BLaER1 (cell line): ENCODE data around the gene MRPS6.

Experiments
- H3K27ac ChIP-seq: shearing (Covaris generic); formaldehyde crosslinking; 2 replicates; pipeline ENCODE4 v1.8.1; 2022
- H3K27me3 ChIP-seq: shearing (Covaris generic); formaldehyde crosslinking; 2 replicates; pipeline ENCODE4 v1.8.1; 2022
- H3K36me3 ChIP-seq: shearing (Covaris generic); formaldehyde crosslinking; 2 replicates; pipeline ENCODE4 v1.8.1; 2022
- H3K4me1 ChIP-seq: shearing (Covaris generic); formaldehyde crosslinking; 2 replicates; pipeline ENCODE4 v1.8.1; 2022
- H3K4me2 ChIP-seq: shearing (Covaris generic); formaldehyde crosslinking; 2 replicates; pipeline ENCODE4 v1.8.1; 2022
- H3K4me3 ChIP-seq: shearing (Covaris generic); formaldehyde crosslinking; 2 replicates; pipeline ENCODE4 v1.8.1; 2022
- H3K9ac ChIP-seq: shearing (Covaris generic); formaldehyde crosslinking; 2 replicates; pipeline ENCODE4 v1.8.1; 2022
- H3K9me3 ChIP-seq: shearing (Covaris generic); formaldehyde crosslinking; 2 replicates; pipeline ENCODE4 v1.8.1; 2022
- H4K20me1 ChIP-seq: shearing (Covaris generic); formaldehyde crosslinking; 2 replicates; pipeline ENCODE4 v1.8.1; 2022
- Cebpa-rat ChIP-seq: shearing (Covaris generic); IDR thresholded peaks from 2 replicates; pipeline ENCODE4 v1.8.1; 2022

The MRPS6 gene

GRCh38 chr21:34078915-34079314 is 5.5 kb downstream of the MRPS6 start:
- H3K9me3 ChIP-seq = no peaks in the 10 kb centered on the region
- peak overlapping the region; percentile 97 for H3K4me2 ChIP-seq
- H3K36me3 ChIP-seq = peaks cover 26% of the 10 kb centered on the region; the same call in 1 of the 2 replicates
- H3K4me1 ChIP-seq = peaks cover 50% of the 10 kb centered on the region
- no peak overlapping the region for H3K27ac ChIP-seq
- no peak for TF ChIP-seq Cebpa-rat
- H3K27me3 ChIP-seq = no peaks in the 10 kb centered on the region
- H3K4me3 ChIP-seq = no peak overlapping the region
- no peak overlapping the region for H3K9ac ChIP-seq
- H4K20me1 ChIP-seq = peaks cover 83% of the 10 kb centered on the region

GRCh38 chr21:34080710-34081109 is 7.3 kb downstream of the MRPS6 start:
- Histone ChIP-seq H3K36me3 (peaks cover 36% of the 10 kb centered on the region; the same call in 1 of the 2 replicates), H3K4me2 (no peak overlapping the region), H3K9me3 (no peaks in the 10 kb centered on the region; the same call in 1 of the 2 replicates), H3K4me3 (no peak overlapping the region), H3K27ac (no peak overlapping the region), H3K27me3 (no peaks in the 10 kb centered on the region), H3K9ac (no peak overlapping the region), H3K4me1 (peaks cover 36% of the 10 kb centered on the region), H4K20me1 (peaks cover 83% of the 10 kb centered on the region)
- no peak for TF ChIP-seq Cebpa-rat

GRCh38 chr21:34082769-34083168 is 9.4 kb downstream of the MRPS6 start:
- Histone ChIP-seq H4K20me1 (peaks cover 83% of the 10 kb centered on the region), H3K4me1 (peaks cover 15% of the 10 kb centered on the region), H3K4me2 (no peak overlapping the region)

GRCh38 chr21:34083357-34083756 is 10.0 kb downstream of the MRPS6 start:
- Histone ChIP-seq H4K20me1 (peaks cover 83% of the 10 kb centered on the region), H3K4me3 (no peak overlapping the region), H3K4me1 (peaks cover 9% of the 10 kb centered on the region), H3K27me3 (no peaks in the 10 kb centered on the region), H3K9ac (no peak overlapping the region), H3K36me3 (peaks cover 47% of the 10 kb centered on the region; the same call in 1 of the 2 replicates), H3K27ac (no peak overlapping the region), H3K4me2 (no peak overlapping the region), H3K9me3 (no peaks in the 10 kb centered on the region; the same call in 1 of the 2 replicates)
- TF ChIP-seq Cebpa-rat = no peak

More at GRCh38 chr21:34082769-34083168, 9.4 kb downstream of the MRPS6 start:
- Histone ChIP-seq H3K36me3 (peaks cover 47% of the 10 kb centered on the region; the same call in 1 of the 2 replicates), H3K9ac (no peak overlapping the region), H3K4me3 (no peak overlapping the region), H3K9me3 (no peaks in the 10 kb centered on the region; the same call in 1 of the 2 replicates), H3K27me3 (no peaks in the 10 kb centered on the region), H3K27ac (no peak overlapping the region)
- TF ChIP-seq Cebpa-rat = no peak

- Histone ChIP-seq H3K4me2 (no peak overlapping the region), H3K4me1 (no peaks in the 10 kb centered on the region), H3K4me3 (no peak overlapping the region), H3K9me3 (no peaks in the 10 kb centered on the region; the same call in 1 of the 2 replicates), H3K9ac (no peak overlapping the region), H3K27ac (no peak overlapping the region), H3K27me3 (no peaks in the 10 kb centered on the region), H4K20me1 (peaks cover 83% of the 10 kb centered on the region), H3K36me3 (peaks cover 49% of the 10 kb centered on the region; the same call in 1 of the 2 replicates)
- no peak for TF ChIP-seq Cebpa-rat
These were observed 11.8 kb downstream of the MRPS6 start for GRCh38 chr21:34085129-34085528.

GRCh38 chr21:34086887-34087306 is 13.5 kb downstream of the MRPS6 start:
- Histone ChIP-seq H4K20me1 (peaks cover 94% of the 10 kb centered on the region), H3K27me3 (no peaks in the 10 kb centered on the region), H3K4me1 (no peaks in the 10 kb centered on the region), H3K4me3 (no peak overlapping the region), H3K36me3 (peaks cover 49% of the 10 kb centered on the region; the same call in 1 of the 2 replicates), H3K9me3 (no peaks in the 10 kb centered on the region; the same call in 1 of the 2 replicates), H3K9ac (no peak overlapping the region), H3K4me2 (no peak overlapping the region), H3K27ac (no peak overlapping the region)
- TF ChIP-seq Cebpa-rat = no peak

GRCh38 chr21:34088752-34089151 is 15.4 kb downstream of the MRPS6 start:
- H4K20me1 ChIP-seq = peaks cover 99% of the 10 kb centered on the region
- H3K27ac ChIP-seq = no peak overlapping the region
- no peak for TF ChIP-seq Cebpa-rat
- H3K9ac ChIP-seq = no peak overlapping the region
- H3K4me3 ChIP-seq = no peak overlapping the region
- no peaks in the 10 kb centered on the region for H3K4me1 ChIP-seq
- H3K4me2 ChIP-seq = no peak overlapping the region
- H3K9me3 ChIP-seq = no peaks in the 10 kb centered on the region; the same call in 1 of the 2 replicates
- H3K27me3 ChIP-seq = no peaks in the 10 kb centered on the region
- H3K36me3 ChIP-seq = peaks cover 35% of the 10 kb centered on the region; the same call in 1 of the 2 replicates

- peaks cover 40% of the 10 kb centered on the region for H3K36me3 ChIP-seq
- no peak overlapping the region for H3K27ac ChIP-seq
- no peaks in the 10 kb centered on the region for H3K27me3 ChIP-seq
- TF ChIP-seq Cebpa-rat = no peak
- 0 out of 2 replicates have a peak, but pooled peaks cover 6% of the 10 kb centered on the region for H3K9me3 ChIP-seq
- peaks cover 96% of the 10 kb centered on the region for H4K20me1 ChIP-seq
- H3K4me3 ChIP-seq = no peak overlapping the region
- no peak overlapping the region for H3K9ac ChIP-seq
- H3K4me2 ChIP-seq = no peak overlapping the region
- H3K4me1 ChIP-seq = no peaks in the 10 kb centered on the region
These were observed 17.7 kb downstream of the MRPS6 start for GRCh38 chr21:34091032-34091431.

- Histone ChIP-seq H3K4me1 (no peaks in the 10 kb centered on the region), H3K27me3 (no peaks in the 10 kb centered on the region), H3K36me3 (peaks cover 40% of the 10 kb centered on the region), H4K20me1 (peaks cover 96% of the 10 kb centered on the region), H3K4me2 (no peak overlapping the region), H3K4me3 (no peak overlapping the region), H3K9ac (no peak overlapping the region), H3K27ac (no peak overlapping the region), H3K9me3 (0 out of 2 replicates have a peak, but pooled peaks cover 6% of the 10 kb centered on the region)
- TF ChIP-seq Cebpa-rat = no peak
These were observed 18.2 kb downstream of the MRPS6 start for GRCh38 chr21:34091607-34092006.

- 0 out of 2 replicates have a peak, but pooled peaks cover 6% of the 10 kb centered on the region for H3K9me3 ChIP-seq
- peaks cover 96% of the 10 kb centered on the region for H4K20me1 ChIP-seq
- peaks cover 41% of the 10 kb centered on the region for H3K36me3 ChIP-seq
- no peak overlapping the region for H3K4me3 ChIP-seq
- no peaks in the 10 kb centered on the region for H3K27me3 ChIP-seq
- H3K9ac ChIP-seq = no peak overlapping the region
- no peak overlapping the region for H3K27ac ChIP-seq
- no peak for TF ChIP-seq Cebpa-rat
- no peaks in the 10 kb centered on the region for H3K4me1 ChIP-seq
- no peak overlapping the region for H3K4me2 ChIP-seq
These were observed 19.0 kb downstream of the MRPS6 start for GRCh38 chr21:34092262-34092921.
